ENCODE data around the gene MAD1L1. TPM values are rescaled to one million over a fixed set of nuclear protein-coding genes. Genes with fewer than 3 reads are reported as not detected.

MAD1L1 gene
- total and polyA plus RNA-seq, 2 of the 8 experiments (the other 6 are each of a cell fraction or from before 2014, with no cell fraction given) = 40.4 to 44.6 TPM

DNA sequence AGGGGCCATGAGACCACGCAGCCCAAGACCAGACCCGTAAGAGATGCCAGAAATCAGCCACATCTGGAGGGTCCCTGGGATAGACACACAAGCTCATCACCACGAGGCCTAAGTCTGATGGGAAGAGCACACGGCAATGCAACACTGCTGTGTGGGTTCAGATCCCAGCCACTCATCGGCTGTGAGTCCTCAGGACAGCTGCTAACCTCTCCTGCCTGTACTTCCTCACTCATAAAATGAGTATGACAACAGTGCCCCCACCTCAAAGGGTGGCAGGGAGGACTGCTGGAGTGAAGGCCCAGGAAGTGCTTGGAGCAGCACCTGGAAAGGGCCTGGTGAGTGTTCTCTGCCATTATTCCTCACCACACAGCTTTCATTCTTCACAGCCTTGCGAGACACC, 60.9 kb downstream of the MAD1L1 start:
- Histone ChIP-seq H3K23me2 (ENCODE audit: low read depth, low read length) (no peaks in the 10 kb centered on the region), H3K27me3 (replicated peaks in 1 of 4; ENCODE audit: control insufficient read depth in 3 of 4, extremely low read depth in 1 of 4, insufficient read depth in 3 of 4, low read length in 3 of 4) (no peaks in the 10 kb centered on the region), H3K4me1 (replicated peaks in 1 of 4; ENCODE audit: control insufficient read depth in 3 of 4, insufficient read depth in 4 of 4, low read length in 3 of 4) (no peaks in the 10 kb centered on the region; a peak in 1 of 7 replicates), H2BK5ac (ENCODE audit: low read depth, low read length) (peak overlapping the region; percentile 71; the same call in 1 of the 2 replicates), H2AFZ (ENCODE audit: low read length) (no peak overlapping the region), H3K4me3 (ENCODE audit: extremely low read depth in 1 of 4, insufficient read depth in 2 of 4, low read depth in 3 of 4, low read length in 4 of 4) (no peak overlapping the region), H3K9ac (replicated peaks in 1 of 4; ENCODE audit: extremely low read depth in 1 of 4, low read depth in 3 of 4, low read length in 3 of 4) (no peak overlapping the region), H2BK120ac (replicated peaks; ENCODE audit: low read depth, low read length) (no peak overlapping the region), H3K18ac (ENCODE audit: extremely low read depth, low read length) (no peak overlapping the region), H3K23ac (ENCODE audit: insufficient read length) (no peak overlapping the region), H3K79me1 (ENCODE audit: low read depth, low read length) (peaks cover 10% of the 10 kb centered on the region), H4K8ac (ENCODE audit: extremely low read depth, insufficient read depth, low read length) (no peak overlapping the region), H2AK5ac (ENCODE audit: low read depth, low read length) (no peak overlapping the region), H2BK20ac (ENCODE audit: low read length) (no peak overlapping the region), H4K20me1 (replicated peaks in 1 of 2; ENCODE audit: control insufficient read depth in 1 of 2, insufficient read depth in 2 of 2, low read length in 2 of 2) (peaks cover 0 to 6% of the 10 kb centered on the region in 2 experiments), H4K91ac (replicated peaks; ENCODE audit: insufficient read length, low read length) (no peak overlapping the region), H3K14ac (ENCODE audit: insufficient read length) (no peak overlapping the region), H2BK12ac (ENCODE audit: low read depth, low read length) (no peak overlapping the region), H3K4me2 (ENCODE audit: insufficient read depth in 1 of 2, low read depth in 2 of 2, low read length in 2 of 2) (no peak overlapping the region), H3K36me3 (ENCODE audit: control insufficient read depth in 2 of 4, insufficient read depth in 4 of 4, low read length in 3 of 4) (peaks cover 0 to 4% (median 0%) of the 10 kb centered on the region in 4 experiments; a peak in 4 of 8 replicates), H3K27ac (ENCODE audit: low read depth, low read length) (no peak overlapping the region), H2BK15ac (ENCODE audit: low read length) (no peak overlapping the region), H3K79me2 (ENCODE audit: control insufficient read depth in 1 of 2, insufficient read depth in 2 of 2, low read length in 2 of 2) (no peaks in the 10 kb centered on the region), H3K56ac (replicated peaks; ENCODE audit: insufficient read length, low read depth, low read length) (no peak overlapping the region), H4K5ac (ENCODE audit: insufficient read length, low read depth, low read length) (no peak overlapping the region), H3K9me3 (ENCODE audit: insufficient read depth in 2 of 2, low read depth in 1 of 2, low read length in 1 of 2) (no peaks in the 10 kb centered on the region), H3K4ac (replicated peaks; ENCODE audit: insufficient read length, low read depth, low read length) (no peak overlapping the region)
- no peak for DNase-seq (ENCODE audit: low read depth in 1 of 2, low spot score in 2 of 2)
- TF ChIP-seq NRF1 (IDR thresholded peaks at IDR 0.05; ENCODE audit: low read depth, low read length) = no peak
- no peak for TF ChIP-seq SIRT6 (IDR thresholded peaks at IDR 0.05; ENCODE audit: low read length)
- no peak for TF ChIP-seq SRF (IDR thresholded peaks at IDR 0.05; ENCODE audit: low read depth, low read length)
- TF ChIP-seq SAP30 (IDR thresholded peaks at IDR 0.05; ENCODE audit: insufficient read depth, insufficient replicate concordance, low read length) = no peak
- TF ChIP-seq BRCA1 (IDR thresholded peaks at IDR 0.05; ENCODE audit: low read depth, low read length) = no peak
- no peak for TF ChIP-seq SIN3A (conservative IDR thresholded peaks at IDR 0.05 in 1 of 2, IDR thresholded peaks at IDR 0.05 in 1 of 2; ENCODE audit: low read depth in 1 of 2, low read length in 2 of 2)
- TF ChIP-seq JUN (IDR thresholded peaks at IDR 0.05; ENCODE audit: low read depth, low read length) = no peak
- TF ChIP-seq NANOG (IDR thresholded peaks at IDR 0.05; ENCODE audit: insufficient read depth, low read depth, low read length, poor library complexity, severe bottlenecking) = no peak
- TF ChIP-seq MAFK (IDR thresholded peaks at IDR 0.05; ENCODE audit: low read depth, low read length) = no peak
- TF ChIP-seq TAF1 (IDR thresholded peaks at IDR 0.05; ENCODE audit: low read depth, low read length) = no peak
- no peak for TF ChIP-seq POLR2A (IDR thresholded peaks at IDR 0.05; ENCODE audit: control extremely low read depth in 1 of 2, low read depth in 2 of 2, low read length in 2 of 2)
- no peak for TF ChIP-seq CREB1 (IDR thresholded peaks at IDR 0.05)
- no peak for TF ChIP-seq SP4 (IDR thresholded peaks at IDR 0.05; ENCODE audit: low read length)
- TF ChIP-seq EP300 (IDR thresholded peaks at IDR 0.05; ENCODE audit: borderline replicate concordance in 1 of 2, low read depth in 2 of 2, low read length in 2 of 2) = no peak
- WGBS, 2 experiments (ENCODE audit: extremely low coverage in 1 of 2, insufficient coverage in 1 of 2, insufficient read length in 1 of 2, insufficient replicate concordance in 2 of 2, low coverage in 1 of 2, low lambda C conversion rate in 2 of 2, missing lambda C conversion rate in 1 of 2) = 88% methylated on average over 6 of the region's 6 CpGs; no CpG with 5 or more reads in 1 of the 2 experiments
- ChIA-PET POLR2A (ENCODE audit: partially characterized antibody) (no interaction called here), CTCF (ENCODE audit: partially characterized antibody) (interaction anchor here (0.6 to 1.4 kb wide), 3 partner anchors 23 to 1636 kb away, joined by 3 to 5 read pairs (median 3); no protein-coding TSS in a partner anchor)
- no peak for FAIRE-seq
